ENCODE measurements around the gene HAGHL. TPM values are rescaled to one million over a fixed set of nuclear protein-coding genes. Genes with fewer than 3 reads are reported as not detected.

Gene HAGHL
- total and polyA plus RNA-seq, 7 experiments from 2014 or later, result 0.72 to 14.6 (median 9.4) TPM

- Histone ChIP-seq H3K4me3 (ENCODE audit: low read length) (no peak overlapping the region), H3K27ac (ENCODE audit: low read depth, low read length) (no peak overlapping the region), H3K36me3 (ENCODE audit: control insufficient read depth in 2 of 3, insufficient read depth in 3 of 3, low read length in 3 of 3) (peaks cover 0 to 59% (median 7%) of the 10 kb centered on the region in 3 experiments), H3K4me1 (ENCODE audit: control insufficient read depth in 2 of 2, insufficient read depth in 2 of 2, low read length in 2 of 2) (peaks cover 0 to under 1% of the 10 kb centered on the region in 2 donors), H3K27me3 (ENCODE audit: control insufficient read depth in 2 of 2, insufficient read depth in 2 of 2, low read length in 2 of 2) (no peaks in the 10 kb centered on the region), H3K9me3 (ENCODE audit: control insufficient read depth in 2 of 3, low read length in 3 of 3) (no peaks in the 10 kb centered on the region)
- ChIA-PET CTCF (interaction anchor here (1.0 to 3.5 kb wide), 3 partner anchors 13 to 23 kb away, joined by 3 to 12 read pairs (median 5); partner anchors contain the start of gene ANTKMT), POLR2A (interaction anchor here (0.9 to 1.2 kb wide), 2 partner anchors 9 to 13 kb away, joined by 3 read pairs; partner anchors contain the start of genes ANTKMT and CCDC78)
- no peak for ATAC-seq
- Mint-ChIP-seq H3K9me3 (no peaks in the 10 kb centered on the region), H3K27ac (no peak overlapping the region), H3K4me3 (no peak overlapping the region), H3K36me3 (peaks cover 0 to 16% (median 3%) of the 10 kb centered on the region in 5 donors), H3K27me3 (no peaks in the 10 kb centered on the region), H3K4me1 (peaks cover 0 to 15% (median 4%) of the 10 kb centered on the region in 7 donors)
- no peak for DNase-seq
- intact Hi-C loops (cut with micrococcal nuclease), result no loop called here
Measured at GRCh38 chr16:734208-734980, 7.5 kb downstream of the HAGHL start.

- H3K9me3 Mint-ChIP-seq, result no peaks in the 10 kb centered on the region
- intact Hi-C loops (cut with micrococcal nuclease), result no loop called here
- no peak for ATAC-seq
Measured at GRCh38 chr16:734981-735881, 8.3 kb downstream of the HAGHL start.

GRCh38 chr16:735982-736453, 9.1 kb downstream of the HAGHL start:
- Mint-ChIP-seq H3K4me1 (peaks cover 0 to 19% (median 9%) of the 10 kb centered on the region in 7 donors), H3K27me3 (no peaks in the 10 kb centered on the region), H3K4me3 (peak overlapping the region in 1 of 10 donors; percentile 56), H3K27ac (peak overlapping the region in 1 of 9 donors; percentile 74), H3K9me3 (no peaks in the 10 kb centered on the region), H3K36me3 (peaks cover 0 to 16% (median 3%) of the 10 kb centered on the region in 5 donors)
- no peaks in the 10 kb centered on the region for H3K9me3 ChIP-seq (ENCODE audit: control insufficient read depth in 2 of 3, low read length in 3 of 3)
- peaks cover 4 to 10% of the 10 kb centered on the region in 2 donors for H3K4me1 ChIP-seq (ENCODE audit: control insufficient read depth in 2 of 2, insufficient read depth in 2 of 2, low read length in 2 of 2)
- H3K36me3 ChIP-seq (ENCODE audit: control insufficient read depth in 2 of 3, insufficient read depth in 3 of 3, low read length in 3 of 3), result peaks cover 0 to 62% (median 7%) of the 10 kb centered on the region in 3 experiments
- H3K4me3 ChIP-seq (ENCODE audit: low read length), result no peak overlapping the region
- no peaks in the 10 kb centered on the region for H3K27me3 ChIP-seq (ENCODE audit: control insufficient read depth in 2 of 2, insufficient read depth in 2 of 2, low read length in 2 of 2)
- H3K27ac ChIP-seq (ENCODE audit: low read depth, low read length), result no peak overlapping the region
- ChIA-PET POLR2A (interaction anchor here (0.6 to 1.4 kb wide), 3 partner anchors 15 to 702 kb away, joined by 3 to 6 read pairs (median 3); partner anchors contain the start of gene ANTKMT), CTCF (interaction anchor here (0.6 to 1.1 kb wide), 5 partner anchors 20 to 205 kb away, joined by 3 to 5 read pairs (median 3); no protein-coding TSS in a partner anchor)
- DNase-seq (peak in 1 of 9 donors; percentile 50), ATAC-seq (no peak)
- intact Hi-C loops (cut with micrococcal nuclease), result no loop called here

More at GRCh38 chr16:734981-735881, 8.3 kb downstream of the HAGHL start:
- peaks cover 0 to 59% (median 7%) of the 10 kb centered on the region in 3 experiments for H3K36me3 ChIP-seq (ENCODE audit: control insufficient read depth in 2 of 3, insufficient read depth in 3 of 3, low read length in 3 of 3)
- H3K4me1 ChIP-seq (ENCODE audit: control insufficient read depth in 2 of 2, insufficient read depth in 2 of 2, low read length in 2 of 2), result peaks cover 3 to 9% of the 10 kb centered on the region in 2 donors
- no peak overlapping the region for H3K27ac ChIP-seq (ENCODE audit: low read depth, low read length)
- H3K4me3 ChIP-seq (ENCODE audit: low read length), result no peak overlapping the region
- DNase-seq, result no peak
- peaks cover 0 to 16% (median 3%) of the 10 kb centered on the region in 5 donors for H3K36me3 Mint-ChIP-seq
- no peaks in the 10 kb centered on the region for H3K9me3 ChIP-seq (ENCODE audit: control insufficient read depth in 2 of 3, low read length in 3 of 3)
- peaks cover 0 to 19% (median 9%) of the 10 kb centered on the region in 7 donors for H3K4me1 Mint-ChIP-seq
- no peaks in the 10 kb centered on the region for H3K27me3 ChIP-seq (ENCODE audit: control insufficient read depth in 2 of 2, insufficient read depth in 2 of 2, low read length in 2 of 2)
- ChIA-PET POLR2A (interaction anchor here (0.9 to 1.4 kb wide), 3 partner anchors 9 to 39 kb away, joined by 3 to 6 read pairs (median 3); partner anchors contain the start of genes ANTKMT and CCDC78), CTCF (interaction anchor here (0.6 to 3.5 kb wide), 3 partner anchors 22 to 205 kb away, joined by 3 to 12 read pairs (median 3); no protein-coding TSS in a partner anchor)
- H3K4me3 Mint-ChIP-seq, result peak overlapping the region in 1 of 10 donors; percentile 25
- H3K27me3 Mint-ChIP-seq, result no peaks in the 10 kb centered on the region
- H3K27ac Mint-ChIP-seq, result no peak overlapping the region

GRCh38 chr16:736936-737481, 10.1 kb downstream of the HAGHL start:
- ChIA-PET POLR2A (interaction anchor here (0.9 to 1.4 kb wide), 3 partner anchors 16 to 47 kb away, joined by 3 to 6 read pairs (median 3); partner anchors contain the start of genes ANTKMT and WDR24), CTCF (no interaction called here)
- Histone ChIP-seq H3K27ac (ENCODE audit: low read depth, low read length) (no peak overlapping the region), H3K4me1 (ENCODE audit: control insufficient read depth in 2 of 2, insufficient read depth in 2 of 2, low read length in 2 of 2) (peaks cover 4 to 10% of the 10 kb centered on the region in 2 donors), H3K9me3 (ENCODE audit: control insufficient read depth in 2 of 3, low read length in 3 of 3) (no peaks in the 10 kb centered on the region), H3K36me3 (ENCODE audit: control insufficient read depth in 2 of 3, insufficient read depth in 3 of 3, low read length in 3 of 3) (peaks cover 0 to 61% (median 7%) of the 10 kb centered on the region in 3 experiments), H3K4me3 (ENCODE audit: low read length) (no peak overlapping the region), H3K27me3 (ENCODE audit: control insufficient read depth in 2 of 2, insufficient read depth in 2 of 2, low read length in 2 of 2) (no peaks in the 10 kb centered on the region)
- Mint-ChIP-seq H3K27me3 (no peaks in the 10 kb centered on the region), H3K9me3 (no peaks in the 10 kb centered on the region), H3K27ac (no peak overlapping the region), H3K4me3 (peak overlapping the region in 3 of 10 donors; percentile 1 to 38 (median 28)), H3K4me1 (peaks cover 0 to 19% (median 9%) of the 10 kb centered on the region in 7 donors), H3K36me3 (peaks cover 0 to 16% (median 3%) of the 10 kb centered on the region in 5 donors)
- no peak for DNase-seq
- intact Hi-C loops (cut with micrococcal nuclease), result no loop called here
- no peak for ATAC-seq

- no peaks in the 10 kb centered on the region for H3K27me3 Mint-ChIP-seq
- Histone ChIP-seq H3K27ac (ENCODE audit: low read depth, low read length) (peak overlapping the region; percentile 86), H3K9me3 (ENCODE audit: control insufficient read depth in 2 of 3, low read length in 3 of 3) (no peaks in the 10 kb centered on the region), H3K4me1 (ENCODE audit: control insufficient read depth in 2 of 2, insufficient read depth in 2 of 2, low read length in 2 of 2) (peaks cover 4 to 10% of the 10 kb centered on the region in 2 donors), H3K36me3 (ENCODE audit: control insufficient read depth in 2 of 3, insufficient read depth in 3 of 3, low read length in 3 of 3) (peaks cover 0 to 35% (median 3%) of the 10 kb centered on the region in 3 experiments), H3K4me3 (ENCODE audit: low read length) (peak overlapping the region; percentile 81), H3K27me3 (ENCODE audit: control insufficient read depth in 2 of 2, insufficient read depth in 2 of 2, low read length in 2 of 2) (no peaks in the 10 kb centered on the region)
- peak overlapping the region; percentile 55 to 83 (median 74) for H3K4me3 Mint-ChIP-seq
- CTCF ChIA-PET, result interaction anchor here (0.7 to 1.4 kb wide), 3 partner anchors 9 to 14 kb away, joined by 3 to 5 read pairs (median 4); partner anchors contain the start of genes CCDC78 and HAGHL
- peaks cover 0 to 16% (median 3%) of the 10 kb centered on the region in 5 donors for H3K36me3 Mint-ChIP-seq
- no peaks in the 10 kb centered on the region for H3K9me3 Mint-ChIP-seq
- DNase-seq, result no peak
- intact Hi-C loops (cut with micrococcal nuclease), result loop anchor here (2.0 kb wide), 5 partner anchors 13 to 339 kb away; partner anchors contain the start of genes CCDC78 (in 1 of the 2), CHTF18 (in 1 of the 2), DECR2 (in 1 of the 2) and HAGHL (in 1 of the 2)
- ATAC-seq, result no peak
- H3K4me1 Mint-ChIP-seq, result peaks cover 0 to 19% (median 9%) of the 10 kb centered on the region in 7 donors
- POLR2A ChIA-PET, result interaction anchor here (1.3 to 2.5 kb wide), 4 partner anchors 9 to 44 kb away, joined by 3 to 11 read pairs (median 7); partner anchors contain the start of gene ANTKMT
- peak overlapping the region in 5 of 9 donors; percentile 22 to 56 (median 46) for H3K27ac Mint-ChIP-seq
Measured at GRCh38 chr16:739560-740458, 12.9 kb downstream of the HAGHL start.

All from naive thymus-derived CD4-positive, alpha-beta T cell (primary cell).